HG03066 (cell line): Measurements from ENCODE around the gene MRPS30.
"Not testable (repeated sequence)": the region's sequence is repeated elsewhere in the genome, so short reads cannot be mapped to it uniquely, and the experiment has no call there.

Experiments used
- ATAC-seq: cut with Tn5 transposase; IDR thresholded peaks from one replicate; pipeline ENCODE4 v1.9.1; 2021; ENCODE audit warnings: low read depth; ENCODE audit not compliant: unreplicated experiment

MRPS30 gene

DNA sequence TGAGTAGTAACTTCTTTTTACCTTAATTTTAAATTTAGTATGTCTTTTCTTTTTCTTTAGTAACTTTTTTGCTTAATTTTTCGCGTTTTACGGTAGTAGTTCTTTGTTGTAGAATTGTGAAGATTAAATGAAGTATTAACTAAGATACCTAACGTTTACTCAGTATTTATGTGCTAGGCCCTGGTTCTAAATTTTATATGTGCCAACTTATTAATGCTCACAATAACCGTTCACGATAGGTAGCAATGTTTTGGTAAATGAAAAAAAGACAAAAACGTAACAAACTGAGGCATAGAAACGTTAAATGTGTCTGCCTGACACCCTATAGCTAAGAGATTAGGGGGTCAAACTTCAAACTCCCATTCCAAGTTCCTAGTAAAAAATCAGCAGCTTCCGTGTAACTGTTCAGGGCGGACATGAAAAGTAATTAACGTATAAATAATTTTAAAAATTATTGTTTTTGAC, 1.2 kb downstream of the MRPS30 start:
- no peak for ATAC-seq

DNA sequence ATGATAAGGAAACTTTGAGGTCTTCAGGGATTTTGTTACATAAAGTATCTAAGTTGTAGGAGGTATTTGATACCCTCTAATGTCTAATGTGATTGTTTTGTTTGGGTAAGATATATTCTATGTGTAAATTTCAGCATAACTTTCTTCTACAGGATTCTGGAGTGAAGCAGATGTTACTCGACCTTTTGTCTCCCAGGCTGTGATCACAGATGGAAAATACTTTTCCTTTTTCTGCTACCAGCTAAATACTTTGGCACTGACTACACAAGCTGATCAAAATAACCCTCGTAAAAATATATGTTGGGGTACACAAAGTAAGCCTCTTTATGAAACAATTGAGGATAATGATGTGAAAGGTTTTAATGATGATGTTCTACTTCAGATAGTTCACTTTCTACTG, 6.0 kb downstream of the MRPS30 start:
- ATAC-seq = no peak

DNA sequence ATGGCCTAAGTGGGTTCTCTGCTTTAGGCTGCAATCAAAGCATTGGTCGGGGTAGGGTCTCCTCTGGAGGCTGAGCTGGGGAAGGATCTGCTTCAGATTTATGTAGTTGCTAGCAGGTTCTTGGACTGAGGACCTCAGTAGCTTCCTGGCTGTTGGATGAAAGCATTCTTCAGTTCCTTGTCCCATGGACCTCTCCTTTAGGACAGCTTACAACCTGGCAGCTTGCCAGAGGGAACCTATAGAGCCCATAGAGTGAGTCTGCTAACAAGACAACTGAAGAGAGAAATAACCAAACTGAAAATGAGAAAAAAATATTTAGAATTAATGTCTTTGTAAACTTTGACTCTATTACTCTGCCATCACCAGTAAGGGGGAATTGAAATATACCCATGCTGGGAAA, 12.4 kb downstream of the MRPS30 start:
- ATAC-seq = no peak

DNA sequence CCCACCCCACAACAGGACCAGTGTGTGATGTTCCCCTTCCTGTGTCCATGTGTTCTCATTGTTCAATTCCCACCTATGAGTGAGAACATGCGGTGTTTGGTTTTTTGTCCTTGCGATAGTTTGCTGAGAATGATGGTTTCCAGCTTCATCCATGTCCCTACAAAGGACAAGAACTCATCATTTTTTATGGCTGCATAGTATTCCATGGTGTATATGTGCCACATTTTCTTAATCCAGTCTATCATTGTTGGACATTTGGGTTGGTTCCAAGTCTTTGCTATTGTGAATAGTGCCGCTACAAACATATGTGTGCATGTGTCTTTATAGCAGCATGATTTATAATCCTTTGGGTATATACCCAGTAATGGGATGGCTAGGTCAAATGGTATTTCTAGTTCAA, 15.9 kb downstream of the MRPS30 start:
- not testable (repeated sequence) for ATAC-seq

DNA sequence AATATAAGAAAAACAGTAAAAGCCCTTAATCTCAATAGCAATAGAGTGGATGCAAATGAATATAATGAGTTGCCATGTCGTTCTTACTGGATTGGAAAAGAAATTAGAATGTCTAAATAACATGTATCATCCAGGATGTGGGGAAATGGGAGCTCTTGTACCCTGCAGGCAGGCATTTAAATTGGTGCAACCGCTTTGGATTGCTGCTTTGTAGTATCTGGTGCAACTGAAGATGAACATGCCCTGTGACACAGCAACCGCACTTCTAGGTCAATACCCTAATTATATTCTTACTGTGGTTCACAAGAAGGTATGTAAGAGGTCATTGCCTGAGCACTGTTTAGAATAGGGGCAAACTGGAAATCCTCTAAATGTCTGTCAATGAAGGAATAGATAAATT, 18.9 kb downstream of the MRPS30 start:
- no peak for ATAC-seq

GRCh38 chr5:44828719-44829118, 20.0 kb downstream of the MRPS30 start:
- no peak for ATAC-seq

DNA sequence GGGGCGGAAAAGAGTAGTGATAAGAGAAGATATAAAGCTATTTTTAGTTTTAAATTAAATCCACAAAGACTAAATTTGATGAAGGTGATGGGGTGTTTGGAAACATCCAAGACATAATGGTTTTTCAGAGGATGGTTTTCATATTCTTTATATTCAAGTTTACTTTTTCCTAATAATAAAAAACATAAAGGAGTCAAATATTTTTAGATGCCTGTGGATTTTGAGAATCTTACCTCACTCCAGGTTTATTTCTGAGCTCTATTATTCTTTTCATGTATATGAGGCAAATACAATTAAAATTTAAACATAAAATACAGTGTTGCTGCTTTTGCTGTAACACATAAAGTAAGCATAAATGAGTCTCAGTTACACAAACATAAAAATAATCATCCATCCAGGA, 22.2 kb downstream of the MRPS30 start:
- no peak for ATAC-seq

DNA sequence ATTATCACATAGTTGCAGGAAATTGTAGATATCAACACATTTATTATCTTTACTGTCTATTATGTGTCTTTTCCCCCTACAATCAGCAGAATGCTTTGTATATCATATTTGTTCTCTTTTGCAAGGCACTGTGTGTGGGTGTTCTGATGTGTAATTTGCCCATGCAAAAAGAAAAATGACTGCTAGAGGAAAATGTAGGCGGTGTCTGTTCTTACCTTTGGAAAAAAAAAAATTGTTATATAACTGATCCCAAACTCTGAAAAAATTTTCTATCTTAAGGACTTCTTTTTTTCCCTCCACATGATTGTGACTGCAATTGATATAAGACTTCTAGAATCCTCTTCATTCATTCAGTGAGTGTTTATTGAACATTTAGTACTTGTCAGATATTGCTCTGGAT, 24.5 kb downstream of the MRPS30 start:
- ATAC-seq = no peak

GRCh38 chr5:44835693-44836092, 26.9 kb downstream of the MRPS30 start:
- ATAC-seq = no peak

GRCh38 chr5:44839018-44839681, 30.4 kb downstream of the MRPS30 start:
- ATAC-seq = no peak

DNA sequence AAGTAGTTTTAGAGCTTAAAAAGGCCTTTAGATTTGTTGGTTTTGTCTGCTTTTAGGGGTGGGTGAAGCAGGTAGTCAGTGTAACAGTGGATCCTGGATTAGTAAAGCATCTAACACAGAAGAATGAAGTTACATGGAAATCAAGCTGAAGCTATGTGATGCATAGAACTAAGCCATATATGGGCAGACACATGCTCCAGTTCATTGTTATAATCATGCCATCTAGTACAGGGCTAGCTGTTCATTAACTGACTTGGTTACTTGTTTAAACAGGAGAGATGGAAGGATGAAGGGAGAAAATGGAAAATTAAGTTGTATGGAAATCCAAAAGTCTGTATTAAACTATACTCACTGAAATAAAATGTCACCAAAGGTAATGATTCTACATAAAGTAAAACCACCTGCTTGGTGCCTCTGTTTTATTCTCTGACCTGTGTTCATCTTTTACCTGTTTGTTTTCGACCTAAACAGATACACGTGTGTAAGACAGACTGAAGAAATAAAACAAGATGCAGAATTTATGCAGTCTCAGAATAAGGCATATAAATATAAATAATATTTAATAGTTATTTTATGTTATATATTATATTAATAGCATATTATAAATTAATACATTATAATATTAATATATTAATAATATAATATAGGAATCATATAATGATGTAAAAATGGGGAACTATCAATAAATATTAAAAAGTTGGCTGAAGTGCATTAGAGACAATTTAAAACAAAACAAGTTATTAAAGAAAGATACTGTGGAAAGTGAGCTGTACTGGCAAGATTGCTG, 33.9 kb downstream of the MRPS30 start:
- ATAC-seq = no peak

DNA sequence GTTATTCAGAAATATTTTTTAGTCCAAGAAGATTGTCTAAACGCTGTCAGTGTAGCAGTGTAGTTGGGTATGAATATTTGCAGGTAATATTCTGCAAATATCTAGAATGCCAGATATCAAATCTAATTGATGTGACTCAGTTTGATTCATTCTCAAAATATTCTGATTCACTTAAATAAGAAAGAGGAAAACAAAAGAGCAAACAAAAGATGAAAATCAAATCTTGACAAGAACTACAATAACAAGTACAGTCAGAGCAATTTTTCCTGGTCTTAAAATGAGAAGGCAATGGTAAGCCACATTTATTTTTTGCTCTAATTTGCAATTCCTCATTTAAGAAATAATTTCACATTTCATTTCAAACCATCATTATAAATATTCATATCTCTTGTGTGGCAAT, 36.0 kb downstream of the MRPS30 start:
- ATAC-seq = no peak

DNA sequence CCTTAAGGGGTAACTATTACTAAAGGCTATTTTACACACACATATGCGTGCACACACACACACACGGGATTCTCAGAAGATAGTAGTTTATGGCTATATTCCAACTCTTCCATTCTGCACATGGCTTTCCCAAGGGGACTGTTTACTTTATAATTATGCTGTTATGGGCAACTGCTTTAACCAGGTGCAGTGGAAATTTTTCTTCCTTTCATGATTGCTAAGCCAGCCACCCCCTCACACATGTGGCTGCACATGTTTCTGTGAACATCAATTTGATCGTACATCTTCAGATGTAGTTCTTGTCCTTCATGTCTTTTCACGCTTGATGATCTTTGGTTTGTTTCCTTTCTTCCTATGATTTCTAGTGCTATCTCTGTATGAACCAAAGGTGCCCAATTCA, 37.0 kb downstream of the MRPS30 start:
- no peak for ATAC-seq

- ATAC-seq = no peak
Measured at GRCh38 chr5:44847206-44847852, 38.6 kb downstream of the MRPS30 start.

DNA sequence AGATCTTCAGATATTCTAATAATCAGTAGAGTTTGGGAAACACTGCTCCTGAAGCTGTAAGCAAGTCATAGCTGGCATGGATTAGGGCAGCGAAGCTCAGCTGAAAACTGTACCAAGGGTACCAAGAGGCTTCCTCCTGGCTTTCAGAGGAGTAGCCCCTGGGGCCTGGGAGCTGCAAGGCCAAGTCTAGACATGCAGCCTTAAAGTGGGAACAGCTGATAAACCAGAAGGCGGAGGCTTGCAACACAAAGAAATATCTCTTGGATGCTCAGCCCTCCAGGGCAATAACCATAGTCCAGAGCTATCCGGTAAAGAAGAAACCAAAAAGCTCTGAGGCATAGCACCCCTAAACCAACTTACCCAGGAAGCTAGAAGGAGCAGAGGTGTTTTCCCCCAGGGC, 51.5 kb downstream of the MRPS30 start:
- ATAC-seq = no peak

GRCh38 chr5:44862808-44863207, 54.1 kb downstream of the MRPS30 start:
- no peak for ATAC-seq
